IMR-90 (cell line): ENCODE results near the gene PRKCH. TPM values are rescaled to one million over a fixed set of nuclear protein-coding genes. Genes with fewer than 3 reads are reported as not detected.

Experiments used
- ATAC-seq: fragments of 200-7000 bp; cut with Tn5 transposase; 2 replicates; pipeline ENCODE4 v1.9.1; 2020; ENCODE audit warnings: low read depth, mild to moderate bottlenecking, moderate library complexity
- BruUV-seq: library from RNA; stranded (reverse); fragments of 400-500 nt; replicated peaks from 2 replicates; lab custom pipeline; 2021; lab: Mats Ljungman, UMichigan
- CTCF ChIA-PET: fragments of 300-600 bp; formaldehyde crosslinking; extraction: SDS; loops from one replicate; lab custom pipeline; 2021; ENCODE audit warnings: antibody characterized with exemption; lab: Yijun Ruan, JAX
- POLR2A ChIA-PET: fragments of 300-600 bp; sonication (Branson Sonifier 250); formaldehyde crosslinking; loops from one replicate; lab custom pipeline; 2022; ENCODE audit warnings: antibody characterized with exemption; ENCODE audit not compliant: unreplicated experiment; lab: Charles Lee
- DNase-seq: peaks from one replicate; pipeline ENCODE4 v3.0.0; 2013
- H2AFZ ChIP-seq: replicated peaks from 2 replicates; pipeline ENCODE3; 2013; ENCODE audit warnings: low read length, mild to moderate bottlenecking; ENCODE audit not compliant: poor library complexity
- H2AK5ac ChIP-seq: 2 replicates; pipeline ENCODE4 v1.6.1; 2013; ENCODE audit warnings: low read depth, low read length, inconsistent platforms
- H2AK9ac ChIP-seq: replicated peaks from 2 replicates; pipeline ENCODE3; 2013; ENCODE audit warnings: mild to moderate bottlenecking, low read depth, low read length, moderate library complexity; ENCODE audit not compliant: poor library complexity
- H2BK120ac ChIP-seq: 2 replicates; pipeline ENCODE4 v1.6.1; 2013; ENCODE audit warnings: low read depth, low read length, inconsistent platforms
- H2BK15ac ChIP-seq: 3 replicates; pipeline ENCODE4 v1.6.1; 2013; ENCODE audit warnings: low read depth, low read length, inconsistent platforms
- H2BK20ac ChIP-seq: 2 replicates; pipeline ENCODE4 v1.6.1; 2013; ENCODE audit warnings: low read depth, mild to moderate bottlenecking, inconsistent platforms, low read length, moderate library complexity
- H2BK5ac ChIP-seq: 2 replicates; pipeline ENCODE4 v1.6.1; 2013; ENCODE audit warnings: mild to moderate bottlenecking, low read depth, low read length, inconsistent platforms; ENCODE audit not compliant: poor library complexity, severe bottlenecking
- H3K14ac ChIP-seq: replicated peaks from 2 replicates; pipeline ENCODE4 v1.6.1; 2013; ENCODE audit warnings: low read depth, low read length, inconsistent platforms
- H3K18ac ChIP-seq: 2 replicates; pipeline ENCODE4 v1.6.1; 2013; ENCODE audit warnings: low read depth, low read length, control low read depth
- H3K23ac ChIP-seq: 2 replicates; pipeline ENCODE4 v1.6.1; 2013; ENCODE audit warnings: low read depth, low read length, inconsistent platforms
- H3K27ac ChIP-seq: 2 replicates; pipeline ENCODE4 v1.5.1; 2013; ENCODE audit warnings: mild to moderate bottlenecking, control low read depth, low read length; ENCODE audit not compliant: insufficient read depth
- H3K27me3 ChIP-seq: 2 replicates; pipeline ENCODE4 v1.6.1; 2013; ENCODE audit warnings: low read length; ENCODE audit not compliant: control insufficient read depth, insufficient read depth
- H3K36me3 ChIP-seq: 2 replicates; pipeline ENCODE4 v1.6.1; 2013; ENCODE audit warnings: low read length, mixed read lengths; ENCODE audit not compliant: control insufficient read depth, insufficient read depth
- H3K4ac ChIP-seq: 2 replicates; pipeline ENCODE4 v1.6.1; 2013; ENCODE audit warnings: low read depth, low read length, inconsistent platforms
- H3K4me1 ChIP-seq: 2 replicates; pipeline ENCODE4 v1.6.1; 2013; ENCODE audit warnings: low read length, mixed read lengths; ENCODE audit not compliant: control insufficient read depth, insufficient read depth
- H3K4me2 ChIP-seq: 2 replicates; pipeline ENCODE4 v1.6.1; 2013; ENCODE audit warnings: low read depth, mild to moderate bottlenecking, control low read depth, low read length, moderate library complexity
- H3K4me3 ChIP-seq: 2 replicates; pipeline ENCODE4 v1.5.1; 2013; ENCODE audit warnings: low read depth, mild to moderate bottlenecking, control low read depth, low read length, moderate library complexity; ENCODE audit not compliant: insufficient read depth
- H3K56ac ChIP-seq: 2 replicates; pipeline ENCODE4 v1.6.1; 2013; ENCODE audit warnings: low read length, inconsistent platforms; ENCODE audit not compliant: insufficient read depth; ENCODE audit errors: extremely low read depth
- H3K79me1 ChIP-seq, 2 experiments: 2 replicates each; pipeline ENCODE4 v1.6.1; 2013; ENCODE audit warnings: low read length in 2 of 2, inconsistent platforms in 1 of 2, low read depth in 1 of 2
- H3K9ac ChIP-seq: 2 replicates; pipeline ENCODE4 v1.6.1; 2013; ENCODE audit warnings: low read depth, low read length, control low read depth
- H3K9me1 ChIP-seq: 2 replicates; pipeline ENCODE4 v1.6.1; 2013; ENCODE audit warnings: low read length, inconsistent platforms; ENCODE audit not compliant: insufficient read depth
- H3K9me3 ChIP-seq: 2 replicates; pipeline ENCODE4 v1.6.1; 2013; ENCODE audit warnings: low read length; ENCODE audit not compliant: control insufficient read depth, insufficient read depth
- H4K20me1 ChIP-seq: 2 replicates; pipeline ENCODE4 v1.6.1; 2013; ENCODE audit warnings: low read length, inconsistent platforms; ENCODE audit not compliant: insufficient read depth
- H4K5ac ChIP-seq: 2 replicates; pipeline ENCODE4 v1.6.1; 2013; ENCODE audit warnings: mild to moderate bottlenecking, low read depth, low read length, control low read depth
- H4K8ac ChIP-seq, 2 experiments: 2 replicates each; pipeline ENCODE4 v1.6.1; 2013; ENCODE audit warnings: low read depth in 2 of 2, low read length in 2 of 2, control low read depth in 1 of 2, inconsistent platforms in 1 of 2
- H4K91ac ChIP-seq: 2 replicates; pipeline ENCODE4 v1.6.1; 2013; ENCODE audit warnings: low read depth, low read length, inconsistent platforms; ENCODE audit not compliant: insufficient read depth
- NFE2L2 ChIP-seq: fragments of 150-350 bp; IDR thresholded peaks from 2 replicates; pipeline ENCODE4 v1.6.1; 2016; ENCODE audit warnings: low read depth, mild to moderate bottlenecking, low read length
- WGBS, 2 experiments: methylation state at CpG; one replicate each; pipeline versions ENCODE4 v1.1.5 to v1.1.7; 2013; ENCODE audit warnings: missing lambda C conversion rate in 2 of 2; ENCODE audit not compliant: insufficient read length in 1 of 2; ENCODE audit errors: extremely low coverage in 2 of 2; 5-methylcytosine and 5-hydroxymethylcytosine counted together
- dilution Hi-C: fragments of 300-500 bp; cut with HindIII; formaldehyde crosslinking; loops from one replicate; pipeline ENCODE4 v1.14.3; 2018; ENCODE audit warnings: low sequenced_read_pairs; ENCODE audit not compliant: unreplicated experiment
- in situ Hi-C: fragments of 300-500 bp; cut with MboI; formaldehyde crosslinking; loops from 3 replicates; pipeline ENCODE4 v1.14.3; 2019; ENCODE audit warnings: low sequenced_read_pairs, inconsistent platforms, mixed read lengths
- intact Hi-C: fragments of 100-400 bp; cut with micrococcal nuclease; formaldehyde crosslinking; loops from 2 replicates; pipeline ENCODE4 v1.10.0; 2022
- polyA plus RNA-seq, 3 experiments: library from polyadenylated mRNA; depleted of rRNA; stranded (reverse); fragments of >200 nt; gene quantifications; 2 replicates each; pipeline ENCODE4 v1.2.3, GENCODE V29; 2012; ENCODE audit warnings: low replicate concordance in 1 of 3
- total RNA-seq: library from RNA; depleted of rRNA; stranded (reverse); fragments of >200 nt; gene quantifications from 2 replicates; pipeline ENCODE4 v1.2.3, GENCODE V29; 2012

PRKCH gene
- total and polyA plus RNA-seq, 2 of the 4 experiments (the other 2 are of a cell fraction): 1.6 to 2.3 TPM

- H2AK9ac ChIP-seq: no peak overlapping the region
- no peak overlapping the region for H3K4ac ChIP-seq
- no peak overlapping the region for H3K9ac ChIP-seq
- no peak overlapping the region for H2BK120ac ChIP-seq
- H3K14ac ChIP-seq: no peak overlapping the region
- H3K56ac ChIP-seq: no peak overlapping the region
- no peak overlapping the region for H3K4me2 ChIP-seq
- no TSS peak for BruUV-seq
- no peak overlapping the region for H4K8ac ChIP-seq
- ATAC-seq (no peak), DNase-seq (no peak)
- no CpG with 5 or more reads among the region's 2 CpGs for WGBS, 2 experiments
- intact Hi-C loops (no loop called here), in situ Hi-C loops (no loop called here), dilution Hi-C loops (no loop called here)
- H2BK20ac ChIP-seq: no peak overlapping the region
- ChIA-PET CTCF (no interaction called here), POLR2A (no interaction called here)
- H3K18ac ChIP-seq: no peak overlapping the region
- peaks cover 21% of the 10 kb centered on the region for H3K27me3 ChIP-seq
- no peaks in the 10 kb centered on the region for H3K9me3 ChIP-seq
- no peak overlapping the region for H3K27ac ChIP-seq
- H3K4me1 ChIP-seq: no peaks in the 10 kb centered on the region
- no peak overlapping the region for H3K23ac ChIP-seq
- H4K91ac ChIP-seq: no peak overlapping the region
- no peak for TF ChIP-seq NFE2L2
- H3K79me1 ChIP-seq: no peaks in the 10 kb centered on the region
- H2AFZ ChIP-seq: no peak overlapping the region
- H3K36me3 ChIP-seq: no peaks in the 10 kb centered on the region
- no peak overlapping the region for H2AK5ac ChIP-seq
- no peak overlapping the region for H3K4me3 ChIP-seq
- H2BK15ac ChIP-seq: no peak overlapping the region
- H4K5ac ChIP-seq: no peak overlapping the region
- H4K20me1 ChIP-seq: no peaks in the 10 kb centered on the region
- H3K9me1 ChIP-seq: no peaks in the 10 kb centered on the region
- no peak overlapping the region for H2BK5ac ChIP-seq
Measured at GRCh38 chr14:61338457-61338856, 17.1 kb downstream of the PRKCH start.
